ENCODE measurements around the gene STAP2. TPM values are rescaled to one million over a fixed set of nuclear protein-coding genes. Genes with fewer than 3 reads are reported as not detected.
A peak's percentile ranks its signal among the peaks of the same experiment; 100 is the strongest.

The STAP2 gene
- total and polyA plus RNA-seq, 9 of the 15 experiments (the other 6 are each of a cell fraction or from before 2014, with no cell fraction given): 1.2 to 9.8 (median 4.5) TPM

GRCh38 chr19:4288091-4288777 is 50.4 kb downstream of the STAP2 start:
- Histone ChIP-seq H3K27me3 (ENCODE audit: control insufficient read depth in 2 of 2, insufficient read depth in 2 of 2, low read length in 2 of 2) (peaks cover 0 to under 1% of the 10 kb centered on the region in 2 experiments; a peak in 2 of 5 replicates), H3K9me1 (ENCODE audit: control insufficient read depth, insufficient read depth, low read length) (no peaks in the 10 kb centered on the region), H3K9me3 (replicated peaks; ENCODE audit: control insufficient read depth, insufficient read depth, low read depth, low read length) (no peaks in the 10 kb centered on the region), H3K4me1 (replicated peaks in 1 of 2; ENCODE audit: control insufficient read depth in 2 of 2, insufficient read depth in 2 of 2, low read length in 2 of 2) (peaks cover 11 to 25% of the 10 kb centered on the region in 2 experiments; a peak in 4 of 5 replicates), H4K20me1 (replicated peaks; ENCODE audit: control insufficient read depth, insufficient read depth, low read length) (no peaks in the 10 kb centered on the region), H3K27ac (ENCODE audit: extremely low read depth, low read depth, low read length) (no peak overlapping the region; the same call in 2 of the 3 replicates), H3K36me3 (ENCODE audit: control insufficient read depth, insufficient read depth, low read length) (no peaks in the 10 kb centered on the region), H3K4me3 (no peak overlapping the region), H3K9ac (ENCODE audit: insufficient read depth in 1 of 2, low read depth in 2 of 2, low read length in 2 of 2) (peak overlapping the region in 1 of 2 experiments; percentile 70; a peak in 1 of 4 replicates), H3K4me2 (ENCODE audit: insufficient read depth, low read length) (peak overlapping the region; percentile 29; the same call in 1 of the 2 replicates), H3K79me2 (ENCODE audit: control insufficient read depth, insufficient read depth, low read length) (no peaks in the 10 kb centered on the region), H2AFZ (ENCODE audit: low read depth, low read length) (peak overlapping the region; percentile 66)
- no TSS peak for BruUV-seq (replicated peaks)
- ChIA-PET CTCF (ENCODE audit: low intra/inter-chr PET ratio) (no interaction called here), POLR2A (interaction anchor here (0.6 to 1.1 kb wide), 5 partner anchors 11 to 106 kb away, joined by 3 read pairs; partner anchors contain the start of gene TMIGD2)
- FAIRE-seq (peak; percentile 94), ATAC-seq (peak; percentile 78), DNase-seq (ENCODE audit: extremely low read depth in 1 of 4, low spot score in 3 of 4) (peak; percentile 66 to 80 (median 76))
- intact Hi-C loops (cut with micrococcal nuclease) (no loop called here), in situ Hi-C loops (cut with MboI) (no loop called here)
- WGBS (ENCODE audit: insufficient coverage, low coverage, missing lambda C conversion rate): 34% methylated on average over 16 of the region's 16 CpGs
- no peak for TF ChIP-seq PREB (CRISPR knock-in tag; IDR thresholded peaks at IDR 0.05)
- 0 out of 2 replicates have a peak, but pooled peaks have one; percentile 42 for TF ChIP-seq MITF (IDR thresholded peaks at IDR 0.05)
- TF ChIP-seq RCOR1 (IDR thresholded peaks at IDR 0.05; ENCODE audit: borderline replicate concordance in 1 of 2, low read depth in 2 of 2, low read length in 2 of 2): peak in 1 of 2 experiments; percentile 73; a peak in 1 of 4 replicates
- TF ChIP-seq ZNF431 (CRISPR knock-in tag; IDR thresholded peaks at IDR 0.05): no peak
- peak; percentile 75 for TF ChIP-seq ESRRA (IDR thresholded peaks at IDR 0.05; ENCODE audit: borderline replicate concordance, low read depth)
- TF ChIP-seq HMG20B (CRISPR knock-in tag; IDR thresholded peaks at IDR 0.05): no peak
- peak; percentile 46; the same call in 1 of the 2 replicates for TF ChIP-seq ARID1B (IDR thresholded peaks at IDR 0.05)
- TF ChIP-seq NR2C2 (CRISPR knock-in tag; IDR thresholded peaks at IDR 0.05): no peak
- TF ChIP-seq NR2C2 (tag; IDR thresholded peaks at IDR 0.05): peak; percentile 81
- TF ChIP-seq JUN (IDR thresholded peaks at IDR 0.05; ENCODE audit: borderline replicate concordance, low read depth, low read length): peak; percentile 86
- no peak for TF ChIP-seq JUN (CRISPR knock-in tag; IDR thresholded peaks at IDR 0.05; ENCODE audit: borderline replicate concordance)
- TF ChIP-seq CC2D1A (IDR thresholded peaks at IDR 0.05): no peak
- TF ChIP-seq ZFP36 (IDR thresholded peaks at IDR 0.05; ENCODE audit: low read depth, low read length, partially characterized antibody): peak; percentile 68
- TF ChIP-seq ZNF143 (CRISPR knock-in tag; IDR thresholded peaks at IDR 0.05): no peak
- no peak for TF ChIP-seq ZBTB49 (CRISPR knock-in tag; IDR thresholded peaks at IDR 0.05; ENCODE audit: borderline replicate concordance)
- no peak for TF ChIP-seq SOX6 (IDR thresholded peaks at IDR 0.05)
- peak; percentile 49; the same call in 1 of the 2 replicates for TF ChIP-seq CTBP1 (IDR thresholded peaks at IDR 0.05; ENCODE audit: borderline replicate concordance)
- TF ChIP-seq DPF2 (IDR thresholded peaks at IDR 0.05): peak; percentile 41; the same call in 1 of the 2 replicates
